ENCODE measurements around the gene AGGF1. TPM values are rescaled to one million over a fixed set of nuclear protein-coding genes. Genes with fewer than 3 reads are reported as not detected.
A peak's percentile ranks its signal among the peaks of the same experiment; 100 is the strongest.

Gene AGGF1
- total and polyA plus RNA-seq, 2 donors from 2014 or later = 10.5 to 23.0 TPM

- DNase-seq (peak in 3 of 5 donors; percentile 48 to 61 (median 60)), FAIRE-seq (no peak)
- no peaks in the 10 kb centered on the region for H3K36me3 ChIP-seq (ENCODE audit: control insufficient read depth in 2 of 3, insufficient read depth in 3 of 3, low read length in 3 of 3)
- H3K4me3 ChIP-seq (ENCODE audit: low read length in 3 of 3) = no peak overlapping the region
- intact Hi-C loops (cut with DNase I) = no loop called here
- H3K9me3 ChIP-seq (ENCODE audit: control insufficient read depth in 2 of 3, insufficient read depth in 1 of 3, low read length in 3 of 3) = no peaks in the 10 kb centered on the region
- peaks cover 0 to 12% (median 3%) of the 10 kb centered on the region in 3 donors for H3K4me1 ChIP-seq (ENCODE audit: control insufficient read depth in 2 of 3, insufficient read depth in 2 of 3, low read depth in 1 of 3, low read length in 3 of 3)
- H3K27ac ChIP-seq (ENCODE audit: low read depth in 2 of 2, low read length in 2 of 2) = peak overlapping the region in 1 of 2 donors; percentile 54
- no peak for TF ChIP-seq CTCF (IDR thresholded peaks at IDR 0.05; ENCODE audit: borderline replicate concordance, extremely low read depth, insufficient read depth)
- no peak overlapping the region for H3K9ac ChIP-seq (ENCODE audit: low read length in 3 of 3)
- no peaks in the 10 kb centered on the region for H3K27me3 ChIP-seq (ENCODE audit: control insufficient read depth, insufficient read depth, low read length)
Measured at GRCh38 chr5:77022511-77023417, 7.4 kb upstream of the AGGF1 start.

- no peak overlapping the region for H3K4me3 ChIP-seq (ENCODE audit: low read length in 3 of 3)
- intact Hi-C loops (cut with DNase I) = no loop called here
- H3K27me3 ChIP-seq (ENCODE audit: control insufficient read depth, insufficient read depth, low read length) = no peaks in the 10 kb centered on the region
- H3K27ac ChIP-seq (ENCODE audit: low read depth in 2 of 2, low read length in 2 of 2) = no peak overlapping the region
- no peak overlapping the region for H3K9ac ChIP-seq (ENCODE audit: low read length in 3 of 3)
- peaks cover 0 to 13% (median 3%) of the 10 kb centered on the region in 3 donors for H3K4me1 ChIP-seq (ENCODE audit: control insufficient read depth in 2 of 3, insufficient read depth in 2 of 3, low read depth in 1 of 3, low read length in 3 of 3)
- no peak for DNase-seq
- no peak for FAIRE-seq
- H3K9me3 ChIP-seq (ENCODE audit: control insufficient read depth in 2 of 3, insufficient read depth in 1 of 3, low read length in 3 of 3) = peaks cover 0 to 3% (median 0%) of the 10 kb centered on the region in 3 donors
- no peak for TF ChIP-seq CTCF (IDR thresholded peaks at IDR 0.05; ENCODE audit: borderline replicate concordance, extremely low read depth, insufficient read depth)
- no peaks in the 10 kb centered on the region for H3K36me3 ChIP-seq (ENCODE audit: control insufficient read depth in 2 of 3, insufficient read depth in 3 of 3, low read length in 3 of 3)
Measured at GRCh38 chr5:77024490-77024889, 5.7 kb upstream of the AGGF1 start.

GRCh38 chr5:77028631-77029375 is 1.4 kb upstream of the AGGF1 start:
- no peak overlapping the region for H3K27ac ChIP-seq (ENCODE audit: low read depth in 2 of 2, low read length in 2 of 2)
- no peak overlapping the region for H3K4me3 ChIP-seq (ENCODE audit: low read length in 3 of 3)
- no peaks in the 10 kb centered on the region for H3K36me3 ChIP-seq (ENCODE audit: control insufficient read depth in 2 of 3, insufficient read depth in 3 of 3, low read length in 3 of 3)
- DNase-seq = no peak
- H3K9me3 ChIP-seq (ENCODE audit: control insufficient read depth in 2 of 3, insufficient read depth in 1 of 3, low read length in 3 of 3) = peaks cover 0 to 3% (median 0%) of the 10 kb centered on the region in 3 donors
- FAIRE-seq = no peak
- H3K4me1 ChIP-seq (ENCODE audit: control insufficient read depth in 2 of 3, insufficient read depth in 2 of 3, low read depth in 1 of 3, low read length in 3 of 3) = peaks cover 0 to 12% (median 7%) of the 10 kb centered on the region in 3 donors
- H3K9ac ChIP-seq (ENCODE audit: low read length in 3 of 3) = no peak overlapping the region
- no peak for TF ChIP-seq CTCF (IDR thresholded peaks at IDR 0.05; ENCODE audit: borderline replicate concordance, extremely low read depth, insufficient read depth)
- H3K27me3 ChIP-seq (ENCODE audit: control insufficient read depth, insufficient read depth, low read length) = no peaks in the 10 kb centered on the region
- intact Hi-C loops (cut with DNase I) = no loop called here

Measured in kidney (tissue), 14 donors.